Measurements from ENCODE around the gene IMMT. TPM values are rescaled to one million over a fixed set of nuclear protein-coding genes. Genes with fewer than 3 reads are reported as not detected.
A peak's percentile ranks its signal among the peaks of the same experiment; 100 is the strongest.

IMMT gene
- total RNA-seq, 5 donors from 2014 or later (not counting 1 experiment from before 2014, with no cell fraction given) = 71.0 to 93.5 (median 75.2) TPM

GRCh38 chr2:86118130-86118529, 77.1 kb downstream of the IMMT start:
- H3K27ac Mint-ChIP-seq = no peak overlapping the region
- peaks cover 2 to 97% of the 10 kb centered on the region in 2 donors for H3K36me3 ChIP-seq (ENCODE audit: control insufficient read depth in 2 of 2, extremely low read depth in 1 of 2, insufficient read depth in 1 of 2, low read length in 1 of 2)
- peaks cover 0 to 9% (median 5%) of the 10 kb centered on the region in 3 donors for H3K4me1 Mint-ChIP-seq
- DNase-seq (no peak), ATAC-seq (replicated peaks in 1 of 4) (no peak)
- H3K36me3 Mint-ChIP-seq = peaks cover 62% of the 10 kb centered on the region
- WGBS (ENCODE audit: insufficient coverage) = no CpG with 5 or more reads among the region's 2 CpGs
- H3K27me3 ChIP-seq (replicated peaks in 1 of 2; ENCODE audit: control insufficient read depth in 2 of 2, extremely low read depth in 1 of 2, insufficient read depth in 2 of 2, low read length in 1 of 2) = no peaks in the 10 kb centered on the region
- POLR2A ChIA-PET = interaction anchor here in 1 of 2 donors (0.6 kb wide), 1 partner anchor 549 kb away, joined by 3 read pairs; no protein-coding TSS in a partner anchor
- CTCF ChIA-PET = no interaction called here
- H3K4me3 Mint-ChIP-seq = no peak overlapping the region
- H3K9me3 Mint-ChIP-seq = no peaks in the 10 kb centered on the region
- no peaks in the 10 kb centered on the region for H3K27me3 Mint-ChIP-seq
- no peaks in the 10 kb centered on the region for H3K9me3 ChIP-seq
- no peak overlapping the region for H3K27ac ChIP-seq (ENCODE audit: low read length)
- H3K4me3 ChIP-seq (ENCODE audit: control insufficient read depth in 1 of 2, extremely low read depth in 1 of 2, low read length in 1 of 2) = no peak overlapping the region
- H3K4me1 ChIP-seq (ENCODE audit: control insufficient read depth in 1 of 2, extremely low read depth in 1 of 2, insufficient read depth in 2 of 2, low read length in 2 of 2) = no peaks in the 10 kb centered on the region

- Histone ChIP-seq H3K27ac (ENCODE audit: low read length) (no peak overlapping the region), H3K9me3 (no peaks in the 10 kb centered on the region), H3K36me3 (ENCODE audit: control insufficient read depth in 2 of 2, extremely low read depth in 1 of 2, insufficient read depth in 1 of 2, low read length in 1 of 2) (peaks cover 0 to 37% of the 10 kb centered on the region in 2 donors), H3K4me1 (ENCODE audit: control insufficient read depth in 1 of 2, extremely low read depth in 1 of 2, insufficient read depth in 2 of 2, low read length in 2 of 2) (peaks cover 14 to 26% of the 10 kb centered on the region in 2 experiments), H3K4me3 (ENCODE audit: control insufficient read depth in 1 of 2, extremely low read depth in 1 of 2, low read length in 1 of 2) (peak overlapping the region; percentile 79 to 96), H3K27me3 (replicated peaks in 1 of 2; ENCODE audit: control insufficient read depth in 2 of 2, extremely low read depth in 1 of 2, insufficient read depth in 2 of 2, low read length in 1 of 2) (no peaks in the 10 kb centered on the region)
- DNase-seq = no peak
- 0% methylated on average over 1 of the region's 5 CpGs for WGBS (ENCODE audit: insufficient coverage)
- CTCF ChIA-PET = no interaction called here
- H3K9me3 Mint-ChIP-seq = no peaks in the 10 kb centered on the region
- H3K4me3 Mint-ChIP-seq = peak overlapping the region; percentile 85 to 90 (median 90)
- peaks cover 62 to 74% (median 72%) of the 10 kb centered on the region in 3 donors for H3K4me1 Mint-ChIP-seq
- peak overlapping the region; percentile 99 for H3K27ac Mint-ChIP-seq
- H3K36me3 Mint-ChIP-seq = peaks cover 35% of the 10 kb centered on the region
- no peaks in the 10 kb centered on the region for H3K27me3 Mint-ChIP-seq
- no peak for ATAC-seq (replicated peaks in 1 of 4)
- POLR2A ChIA-PET = interaction anchor here in 1 of 2 donors (0.6 to 1.5 kb wide), 2 partner anchors 24 to 334 kb away, joined by 4 to 6 read pairs; partner anchors contain the start of gene KDM3A
Measured at GRCh38 chr2:86107031-86107430, 88.2 kb downstream of the IMMT start.

DNA sequence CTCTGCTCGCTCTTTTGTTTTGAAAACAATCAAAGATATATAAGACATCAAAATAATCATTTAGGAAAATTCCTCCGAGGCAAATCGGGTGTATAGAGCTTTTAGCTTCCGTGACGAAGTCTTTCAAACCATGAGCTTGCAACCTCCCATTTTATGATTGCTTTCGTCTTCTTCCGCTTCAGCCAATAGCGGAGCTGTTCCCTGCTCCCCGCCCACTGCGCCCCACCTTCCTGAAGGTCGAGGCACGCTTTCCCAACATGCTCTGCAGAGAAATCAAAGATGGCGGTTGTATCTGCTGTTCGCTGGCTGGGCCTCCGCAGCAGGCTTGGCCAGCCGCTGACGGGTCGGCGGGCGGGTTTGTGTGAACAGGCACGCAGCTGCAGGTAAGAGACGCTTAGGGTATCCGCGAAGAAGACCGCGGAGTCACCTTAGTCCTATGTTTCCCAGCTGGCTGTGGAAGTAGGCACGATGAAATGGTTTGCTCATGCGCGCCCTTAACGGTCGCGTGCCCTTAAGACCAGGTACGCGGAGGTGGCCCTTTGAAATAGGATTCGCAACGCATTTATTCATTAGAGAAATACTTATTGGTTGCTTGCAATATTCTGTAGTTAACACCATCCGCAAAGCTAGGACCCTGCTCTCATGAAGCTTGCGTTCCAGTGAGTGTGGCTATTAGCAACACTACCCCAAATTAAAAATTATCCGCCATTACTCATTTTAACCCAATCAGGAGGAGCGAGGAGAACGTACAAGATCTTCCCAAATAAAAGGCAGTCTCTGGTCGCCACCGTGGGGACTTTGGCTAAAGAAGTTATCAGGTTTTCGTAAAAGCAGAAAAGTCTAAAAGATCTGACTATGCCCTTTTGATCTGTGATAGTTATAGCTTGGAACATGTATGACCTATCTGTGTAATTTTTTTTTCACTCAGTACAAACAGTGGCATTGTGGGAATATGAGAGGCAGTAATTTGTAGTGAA, 89.0 kb downstream of the IMMT start, which contains the start of gene PTCD3:
PTCD3 (plus strand) TSS at position 267 of the 977 bp plus-strand sequence; CDS start at position 280, 13 bp downstream.
- Histone ChIP-seq H3K27ac (ENCODE audit: low read length) (peak within 1 kb of the TSS; percentile 84), H3K27me3 (replicated peaks in 1 of 2; ENCODE audit: control insufficient read depth in 2 of 2, extremely low read depth in 1 of 2, insufficient read depth in 2 of 2, low read length in 1 of 2) (no peaks in the 10 kb centered on the region), H3K4me3 (ENCODE audit: control insufficient read depth in 1 of 2, extremely low read depth in 1 of 2, low read length in 1 of 2) (peak within 1 kb of the TSS; percentile 79 to 96), H3K9me3 (no peaks in the 10 kb centered on the region), H3K36me3 (ENCODE audit: control insufficient read depth in 2 of 2, extremely low read depth in 1 of 2, insufficient read depth in 1 of 2, low read length in 1 of 2) (peaks cover 0 to 32% of the 10 kb centered on the region in 2 donors), H3K4me1 (ENCODE audit: control insufficient read depth in 1 of 2, extremely low read depth in 1 of 2, insufficient read depth in 2 of 2, low read length in 2 of 2) (peaks cover 14 to 26% of the 10 kb centered on the region in 2 experiments)
- no peaks in the 10 kb centered on the region for H3K27me3 Mint-ChIP-seq
- H3K36me3 Mint-ChIP-seq = peaks cover 38% of the 10 kb centered on the region
- peak within 1 kb of the TSS; percentile 99 for H3K27ac Mint-ChIP-seq
- H3K4me3 Mint-ChIP-seq = peak within 1 kb of the TSS; percentile 85 to 90 (median 90)
- under 1% methylated on average over 27 of the region's 44 CpGs for WGBS (ENCODE audit: insufficient coverage)
- peak; percentile 90 to 92 (median 91) for ATAC-seq (replicated peaks in 1 of 4)
- H3K9me3 Mint-ChIP-seq = no peaks in the 10 kb centered on the region
- ChIA-PET CTCF (interaction anchor here (0.7 to 1.4 kb wide), 12 partner anchors 8 to 469 kb away, joined by 3 to 10 read pairs (median 4); partner anchors contain the start of gene ST3GAL5 (in 1 of the 2)), POLR2A (interaction anchor here in 1 of 2 donors (0.6 to 1.5 kb wide), 5 partner anchors 11 to 382 kb away, joined by 3 to 6 read pairs (median 3); partner anchors contain the start of gene KDM3A)
- DNase-seq = peak; percentile 80 to 97 (median 93)
- peaks cover 66 to 79% (median 76%) of the 10 kb centered on the region in 3 donors for H3K4me1 Mint-ChIP-seq

GRCh38 chr2:86105252-86105968, 89.9 kb downstream of the IMMT start, which contains the start of gene POLR1A:
Gene POLR1A (minus strand): TSS chr2:86105886. CDS start chr2:86105776, 110 bp downstream.
- peaks cover 64 to 77% (median 71%) of the 10 kb centered on the region in 3 donors for H3K4me1 Mint-ChIP-seq
- under 1% methylated on average over 21 of the region's 38 CpGs for WGBS (ENCODE audit: insufficient coverage)
- H3K4me3 ChIP-seq (ENCODE audit: control insufficient read depth in 1 of 2, extremely low read depth in 1 of 2, low read length in 1 of 2) = peak within 1 kb of the TSS; percentile 79 to 96
- H3K36me3 Mint-ChIP-seq = peaks cover 31% of the 10 kb centered on the region
- peaks cover 0 to 28% of the 10 kb centered on the region in 2 donors for H3K36me3 ChIP-seq (ENCODE audit: control insufficient read depth in 2 of 2, extremely low read depth in 1 of 2, insufficient read depth in 1 of 2, low read length in 1 of 2)
- H3K4me3 Mint-ChIP-seq = peak within 1 kb of the TSS; percentile 85 to 90 (median 90)
- H3K27ac Mint-ChIP-seq = peak within 1 kb of the TSS; percentile 99
- H3K9me3 Mint-ChIP-seq = no peaks in the 10 kb centered on the region
- peak; percentile 68 to 89 (median 78) for DNase-seq
- ChIA-PET POLR2A (interaction anchor here in 1 of 2 donors (0.6 to 1.5 kb wide), 4 partner anchors 10 to 381 kb away, joined by 3 to 6 read pairs (median 3); partner anchors contain the start of gene KDM3A), CTCF (interaction anchor here (0.7 to 1.4 kb wide), 11 partner anchors 9 to 468 kb away, joined by 3 to 10 read pairs (median 4); partner anchors contain the start of gene ST3GAL5 (in 1 of the 2))
- H3K4me1 ChIP-seq (ENCODE audit: control insufficient read depth in 1 of 2, extremely low read depth in 1 of 2, insufficient read depth in 2 of 2, low read length in 2 of 2) = peaks cover 14 to 26% of the 10 kb centered on the region in 2 experiments
- no peaks in the 10 kb centered on the region for H3K27me3 Mint-ChIP-seq
- peak; percentile 79 to 87 (median 85) for ATAC-seq (replicated peaks in 1 of 4)
- no peaks in the 10 kb centered on the region for H3K27me3 ChIP-seq (replicated peaks in 1 of 2; ENCODE audit: control insufficient read depth in 2 of 2, extremely low read depth in 1 of 2, insufficient read depth in 2 of 2, low read length in 1 of 2)
- peak within 1 kb of the TSS; percentile 84 for H3K27ac ChIP-seq (ENCODE audit: low read length)
- no peaks in the 10 kb centered on the region for H3K9me3 ChIP-seq

DNA sequence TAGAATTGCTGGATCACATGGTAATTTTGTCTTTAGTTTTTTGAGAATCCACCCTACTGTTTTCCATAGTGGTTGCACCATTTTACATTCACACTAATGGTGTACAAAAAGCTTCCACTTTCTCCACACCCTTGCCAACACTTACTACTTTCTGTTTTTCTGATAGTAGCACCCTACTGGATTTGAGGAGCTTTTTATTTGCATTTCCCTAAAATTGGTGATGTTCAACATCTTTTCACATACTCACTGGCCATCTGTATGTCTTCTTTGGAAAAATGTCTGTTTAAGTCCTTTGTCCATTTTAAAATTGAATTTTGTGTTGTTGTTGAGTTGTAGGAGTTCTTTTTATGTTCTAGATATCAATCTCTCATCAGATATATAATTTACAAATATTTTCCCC, 93.1 kb downstream of the IMMT start:
- peaks cover 36% of the 10 kb centered on the region for H3K36me3 Mint-ChIP-seq
- POLR2A ChIA-PET = no interaction called here

More for the DNA sequence above, 93.1 kb downstream of the IMMT start:
- Mint-ChIP-seq H3K4me1 (peaks cover 53 to 59% (median 54%) of the 10 kb centered on the region in 3 donors), H3K27me3 (no peaks in the 10 kb centered on the region), H3K9me3 (no peaks in the 10 kb centered on the region), H3K4me3 (no peak overlapping the region), H3K27ac (no peak overlapping the region)
- Histone ChIP-seq H3K36me3 (ENCODE audit: control insufficient read depth in 2 of 2, extremely low read depth in 1 of 2, insufficient read depth in 1 of 2, low read length in 1 of 2) (peaks cover 8 to 35% of the 10 kb centered on the region in 2 donors), H3K4me3 (ENCODE audit: control insufficient read depth in 1 of 2, extremely low read depth in 1 of 2, low read length in 1 of 2) (no peak overlapping the region), H3K4me1 (ENCODE audit: control insufficient read depth in 1 of 2, extremely low read depth in 1 of 2, insufficient read depth in 2 of 2, low read length in 2 of 2) (peaks cover 14 to 19% of the 10 kb centered on the region in 2 experiments), H3K27ac (ENCODE audit: low read length) (no peak overlapping the region), H3K9me3 (no peaks in the 10 kb centered on the region), H3K27me3 (replicated peaks in 1 of 2; ENCODE audit: control insufficient read depth in 2 of 2, extremely low read depth in 1 of 2, insufficient read depth in 2 of 2, low read length in 1 of 2) (no peaks in the 10 kb centered on the region)
- CTCF ChIA-PET = no interaction called here
- ATAC-seq (replicated peaks in 1 of 4) = no peak
- no peak for DNase-seq

All from T-cell (primary cell).